ENCODE data around the gene RIC3. TPM values are rescaled to one million over a fixed set of nuclear protein-coding genes. Genes with fewer than 3 reads are reported as not detected.

Gene RIC3
- total and polyA plus RNA-seq, 5 donors, result 10.0 to 20.2 (median 16.6) TPM

- no peaks in the 10 kb centered on the region for H3K9me3 ChIP-seq (ENCODE audit: control insufficient read depth, low read length)
- H3K27ac ChIP-seq (ENCODE audit: low read length), result no peak overlapping the region
- WGBS, result 94% methylated on average over 8 of the region's 8 CpGs
- H3K4me1 ChIP-seq (ENCODE audit: control insufficient read depth, insufficient read depth, low read length), result no peaks in the 10 kb centered on the region
- H3K4me3 ChIP-seq (ENCODE audit: low read length), result no peak overlapping the region
- DNase-seq (no peak), ATAC-seq (no peak)
- no peaks in the 10 kb centered on the region for H3K27me3 ChIP-seq (ENCODE audit: control insufficient read depth, insufficient read depth)
- intact Hi-C loops (cut with DNase I), result loop anchor here in 2 of 4 donors (5.0 to 10.0 kb wide), 2 partner anchors 90 to 202 kb away; no protein-coding TSS in a partner anchor
These were observed 71.8 kb downstream of the RIC3 start for GRCh38 chr11:8097062-8097461.

GRCh38 chr11:8096575-8096974, 72.2 kb downstream of the RIC3 start:
- no peaks in the 10 kb centered on the region for H3K9me3 ChIP-seq (ENCODE audit: control insufficient read depth, low read length)
- no peaks in the 10 kb centered on the region for H3K27me3 ChIP-seq (ENCODE audit: control insufficient read depth, insufficient read depth)
- no peak overlapping the region for H3K27ac ChIP-seq (ENCODE audit: low read length)
- H3K4me1 ChIP-seq (ENCODE audit: control insufficient read depth, insufficient read depth, low read length), result no peaks in the 10 kb centered on the region
- no peak for DNase-seq
- intact Hi-C loops (cut with DNase I), result loop anchor here in 2 of 4 donors (5.0 to 10.0 kb wide), 2 partner anchors 89 to 202 kb away; no protein-coding TSS in a partner anchor
- 70% methylated on average over 6 of the region's 6 CpGs for WGBS
- H3K4me3 ChIP-seq (ENCODE audit: low read length), result no peak overlapping the region
- no peak for ATAC-seq

GRCh38 chr11:8095806-8096522, 72.9 kb downstream of the RIC3 start:
- ATAC-seq, result no peak
- WGBS, result 74% methylated on average over 5 of the region's 5 CpGs
- intact Hi-C loops (cut with DNase I), result loop anchor here in 2 of 4 donors (5.0 to 10.0 kb wide), 2 partner anchors 89 to 201 kb away; no protein-coding TSS in a partner anchor
- Histone ChIP-seq H3K27me3 (ENCODE audit: control insufficient read depth, insufficient read depth) (no peaks in the 10 kb centered on the region), H3K4me3 (ENCODE audit: low read length) (no peak overlapping the region), H3K27ac (ENCODE audit: low read length) (no peak overlapping the region), H3K4me1 (ENCODE audit: control insufficient read depth, insufficient read depth, low read length) (no peaks in the 10 kb centered on the region), H3K9me3 (ENCODE audit: control insufficient read depth, low read length) (no peaks in the 10 kb centered on the region)
- DNase-seq, result no peak

- Histone ChIP-seq H3K9me3 (ENCODE audit: control insufficient read depth, low read length) (no peaks in the 10 kb centered on the region), H3K27ac (ENCODE audit: low read length) (no peak overlapping the region), H3K4me1 (ENCODE audit: control insufficient read depth, insufficient read depth, low read length) (no peaks in the 10 kb centered on the region), H3K27me3 (ENCODE audit: control insufficient read depth, insufficient read depth) (no peaks in the 10 kb centered on the region), H3K4me3 (ENCODE audit: low read length) (no peak overlapping the region)
- ATAC-seq, result no peak
- intact Hi-C loops (cut with DNase I), result loop anchor here in 2 of 4 donors (5.0 to 10.0 kb wide), 2 partner anchors 88 to 201 kb away; no protein-coding TSS in a partner anchor
- no peak for DNase-seq
- WGBS, result 62% methylated on average over 12 of the region's 12 CpGs
These were observed 73.5 kb downstream of the RIC3 start for GRCh38 chr11:8095371-8095770.

GRCh38 chr11:8094656-8095055, 74.2 kb downstream of the RIC3 start:
- no peak overlapping the region for H3K27ac ChIP-seq (ENCODE audit: low read length)

GRCh38 chr11:8093931-8094575, 74.8 kb downstream of the RIC3 start:
- Histone ChIP-seq H3K27me3 (ENCODE audit: control insufficient read depth, insufficient read depth) (no peaks in the 10 kb centered on the region), H3K4me3 (ENCODE audit: low read length) (no peak overlapping the region), H3K27ac (ENCODE audit: low read length) (no peak overlapping the region), H3K4me1 (ENCODE audit: control insufficient read depth, insufficient read depth, low read length) (no peaks in the 10 kb centered on the region), H3K9me3 (ENCODE audit: control insufficient read depth, low read length) (no peaks in the 10 kb centered on the region)
- no peak for ATAC-seq
- no peak for DNase-seq
- intact Hi-C loops (cut with DNase I), result loop anchor here in 3 of 4 donors (5.0 to 10.0 kb wide), 4 partner anchors 62 to 199 kb away; no protein-coding TSS in a partner anchor
- 95% methylated on average over 9 of the region's 9 CpGs for WGBS

More at GRCh38 chr11:8094656-8095055, 74.2 kb downstream of the RIC3 start:
- H3K27me3 ChIP-seq (ENCODE audit: control insufficient read depth, insufficient read depth), result no peaks in the 10 kb centered on the region
- no peaks in the 10 kb centered on the region for H3K9me3 ChIP-seq (ENCODE audit: control insufficient read depth, low read length)
- ATAC-seq, result no peak
- no peak for DNase-seq
- H3K4me3 ChIP-seq (ENCODE audit: low read length), result no peak overlapping the region
- 93% methylated on average over 11 of the region's 11 CpGs for WGBS
- intact Hi-C loops (cut with DNase I), result loop anchor here in 3 of 4 donors (5.0 to 10.0 kb wide), 4 partner anchors 62 to 200 kb away; no protein-coding TSS in a partner anchor
- no peaks in the 10 kb centered on the region for H3K4me1 ChIP-seq (ENCODE audit: control insufficient read depth, insufficient read depth, low read length)

GRCh38 chr11:8092587-8093424, 76.0 kb downstream of the RIC3 start:
- Histone ChIP-seq H3K27ac (ENCODE audit: low read length) (no peak overlapping the region), H3K4me1 (ENCODE audit: control insufficient read depth, insufficient read depth, low read length) (no peaks in the 10 kb centered on the region), H3K9me3 (ENCODE audit: control insufficient read depth, low read length) (no peaks in the 10 kb centered on the region), H3K4me3 (ENCODE audit: low read length) (no peak overlapping the region), H3K27me3 (ENCODE audit: control insufficient read depth, insufficient read depth) (no peaks in the 10 kb centered on the region)
- ATAC-seq, result peak; percentile 69 to 80
- 38% methylated on average over 11 of the region's 11 CpGs for WGBS
- DNase-seq, result peak; percentile 76 to 89 (median 78)
- intact Hi-C loops (cut with DNase I), result loop anchor here in 3 of 4 donors (5.0 to 10.0 kb wide), 4 partner anchors 61 to 198 kb away; no protein-coding TSS in a partner anchor

GRCh38 chr11:8091721-8092120, 77.1 kb downstream of the RIC3 start:
- DNase-seq (no peak), ATAC-seq (no peak)
- intact Hi-C loops (cut with DNase I), result loop anchor here (2.0 to 10.0 kb wide), 5 partner anchors 59 to 197 kb away; no protein-coding TSS in a partner anchor
- Histone ChIP-seq H3K4me1 (ENCODE audit: control insufficient read depth, insufficient read depth, low read length) (no peaks in the 10 kb centered on the region), H3K9me3 (ENCODE audit: control insufficient read depth, low read length) (no peaks in the 10 kb centered on the region), H3K27me3 (ENCODE audit: control insufficient read depth, insufficient read depth) (no peaks in the 10 kb centered on the region), H3K27ac (ENCODE audit: low read length) (no peak overlapping the region), H3K4me3 (ENCODE audit: low read length) (no peak overlapping the region)
- WGBS, result 77% methylated on average over 5 of the region's 5 CpGs

- WGBS, result 56% methylated on average over 5 of the region's 5 CpGs
- no peaks in the 10 kb centered on the region for H3K27me3 ChIP-seq (ENCODE audit: control insufficient read depth, insufficient read depth)
- H3K4me3 ChIP-seq (ENCODE audit: low read length), result no peak overlapping the region
- no peak overlapping the region for H3K27ac ChIP-seq (ENCODE audit: low read length)
- peaks cover 5% of the 10 kb centered on the region for H3K4me1 ChIP-seq (ENCODE audit: control insufficient read depth, insufficient read depth, low read length)
- H3K9me3 ChIP-seq (ENCODE audit: control insufficient read depth, low read length), result no peaks in the 10 kb centered on the region
- DNase-seq (no peak), ATAC-seq (no peak)
- intact Hi-C loops (cut with DNase I), result loop anchor here (2.0 to 10.0 kb wide), 5 partner anchors 58 to 196 kb away; no protein-coding TSS in a partner anchor
These were observed 78.1 kb downstream of the RIC3 start for GRCh38 chr11:8090756-8091155.

- no peak for ATAC-seq
- DNase-seq, result no peak
- WGBS, result 92% methylated on average over 17 of the region's 17 CpGs
- intact Hi-C loops (cut with DNase I), result loop anchor here (2.0 to 10.0 kb wide), 5 partner anchors 57 to 195 kb away; no protein-coding TSS in a partner anchor
- Histone ChIP-seq H3K4me1 (ENCODE audit: control insufficient read depth, insufficient read depth, low read length) (peaks cover 11% of the 10 kb centered on the region), H3K27me3 (ENCODE audit: control insufficient read depth, insufficient read depth) (no peaks in the 10 kb centered on the region), H3K27ac (ENCODE audit: low read length) (no peak overlapping the region), H3K4me3 (ENCODE audit: low read length) (no peak overlapping the region), H3K9me3 (ENCODE audit: control insufficient read depth, low read length) (no peaks in the 10 kb centered on the region)
These were observed 78.9 kb downstream of the RIC3 start for GRCh38 chr11:8089791-8090510.

Data from right cardiac atrium (tissue), 5 donors.